HepG2 (cell line): Measurements from ENCODE around the gene CAMTA2. TPM values are rescaled to one million over a fixed set of nuclear protein-coding genes. Genes with fewer than 3 reads are reported as not detected.

ENCODE experiments used
- ADNP ChIP-seq: sonication (generic); formaldehyde crosslinking; IDR thresholded peaks from 2 replicates; pipeline ENCODE4 v1.4.0; 2020; ENCODE audit warnings: missing genetic modification reagents
- ARNT ChIP-seq: fragments of 450-650 bp; IDR thresholded peaks from 2 replicates; pipeline ENCODE4 v1.6.1; 2017
- BRD4 ChIP-seq: sonication (generic); formaldehyde crosslinking; IDR thresholded peaks from 2 replicates; pipeline ENCODE4 v1.4.0; 2020; ENCODE audit warnings: missing genetic modification reagents
- CENPBD1 ChIP-seq: sonication (generic); formaldehyde crosslinking; IDR thresholded peaks from 2 replicates; pipeline ENCODE4 v1.8.0; 2022; ENCODE audit warnings: missing genetic modification reagents, low read depth, mild to moderate bottlenecking, borderline replicate concordance
- CENPX ChIP-seq: sonication (generic); formaldehyde crosslinking; IDR thresholded peaks from 2 replicates; pipeline ENCODE4 v1.9.0; 2021; ENCODE audit warnings: mild to moderate bottlenecking, missing genetic modification reagents, moderate library complexity
- ESRRA ChIP-seq: sonication (generic); formaldehyde crosslinking; IDR thresholded peaks from 2 replicates; pipeline ENCODE4 v1.5.1; 2020; ENCODE audit warnings: mild to moderate bottlenecking, low read depth, missing genetic modification reagents
- FOXM1 ChIP-seq: sonication (generic); formaldehyde crosslinking; IDR thresholded peaks from 2 replicates; pipeline ENCODE4 v1.5.0; 2020; ENCODE audit warnings: missing genetic modification reagents
- GZF1 ChIP-seq: sonication (generic); formaldehyde crosslinking; IDR thresholded peaks from 2 replicates; pipeline ENCODE4 v1.5.1; 2020; ENCODE audit warnings: mild to moderate bottlenecking, missing genetic modification reagents
- HMGXB4 ChIP-seq, 2 experiments: sonication (generic) in 1 of 2; formaldehyde crosslinking in 1 of 2; IDR thresholded peaks; 2 replicates each; pipeline versions ENCODE4 v1.4.0 to v1.6.1; 2018 to 2020; ENCODE audit warnings: missing genetic modification reagents in 2 of 2, borderline replicate concordance in 1 of 2, low read depth in 1 of 2, mild to moderate bottlenecking in 1 of 2, missing biosample characterization in 1 of 2
- HNF4A ChIP-seq: sonication (generic); formaldehyde crosslinking; IDR thresholded peaks from 2 replicates; pipeline ENCODE4 v1.4.0; 2020; ENCODE audit warnings: missing genetic modification reagents
- HNF4G ChIP-seq, 2 experiments: sonication (generic) in 1 of 2; formaldehyde crosslinking in 1 of 2; IDR thresholded peaks; 2 replicates each; pipeline versions ENCODE4 v1.4.0 to v1.6.1; 2011 to 2020; ENCODE audit warnings: borderline replicate concordance in 2 of 2, low read depth in 2 of 2, mild to moderate bottlenecking in 2 of 2, low read length in 1 of 2, missing genetic modification reagents in 1 of 2, moderate library complexity in 1 of 2
- HNRNPLL ChIP-seq: fragments of 200-400 bp; formaldehyde crosslinking; IDR thresholded peaks from 2 replicates; pipeline ENCODE4 v1.6.1; 2017; ENCODE audit warnings: mild to moderate bottlenecking, low read depth, low read length; ENCODE audit not compliant: poor library complexity, severe bottlenecking
- MED13 ChIP-seq: sonication (generic); formaldehyde crosslinking; IDR thresholded peaks from 2 replicates; pipeline ENCODE4 v1.5.0; 2020; ENCODE audit warnings: missing genetic modification reagents
- MEF2D ChIP-seq: sonication (generic); formaldehyde crosslinking; IDR thresholded peaks from 2 replicates; pipeline ENCODE4 v1.5.1; 2020; ENCODE audit warnings: mild to moderate bottlenecking, missing genetic modification reagents
- PAWR ChIP-seq: sonication (generic); formaldehyde crosslinking; IDR thresholded peaks from 2 replicates; pipeline ENCODE4 v1.4.0; 2020; ENCODE audit warnings: missing genetic modification reagents, mild to moderate bottlenecking, borderline replicate concordance
- SAP130 ChIP-seq: IDR thresholded peaks from 2 replicates; pipeline ENCODE4 v1.6.1; 2016; ENCODE audit warnings: low read depth
- SMARCE1 ChIP-seq: fragments of 450-650 bp; IDR thresholded peaks from 2 replicates; pipeline ENCODE4 v1.6.1; 2017; ENCODE audit warnings: borderline replicate concordance
- TGIF2 ChIP-seq: IDR thresholded peaks from 2 replicates; pipeline ENCODE4 v1.6.1; 2016; ENCODE audit warnings: control low read depth, missing compliant biosample characterization
- USF2 ChIP-seq, 2 experiments: sonication (generic) in 1 of 2; formaldehyde crosslinking in 1 of 2; IDR thresholded peaks; 2 replicates each; pipeline versions ENCODE4 v1.5.1 to v1.6.1; 2011 to 2020; ENCODE audit warnings: borderline replicate concordance in 1 of 2, low read depth in 1 of 2, low read length in 1 of 2, mild to moderate bottlenecking in 1 of 2, missing genetic modification reagents in 1 of 2, moderate library complexity in 1 of 2
- ZFP36 ChIP-seq: fragments of 150-350 bp; IDR thresholded peaks from 2 replicates; pipeline ENCODE4 v1.6.1; 2018; ENCODE audit warnings: borderline replicate concordance, low read length, low read depth; ENCODE audit not compliant: partially characterized antibody
- ZNF124 ChIP-seq: sonication (generic); formaldehyde crosslinking; IDR thresholded peaks from 2 replicates; pipeline ENCODE4 v1.4.0; 2020; ENCODE audit warnings: missing genetic modification reagents
- ZNF205 ChIP-seq: IDR thresholded peaks from 2 replicates; pipeline ENCODE4 v1.6.1; 2018; ENCODE audit warnings: missing biosample characterization, missing genetic modification reagents
- ZNF33A ChIP-seq: sonication (generic); formaldehyde crosslinking; IDR thresholded peaks from 2 replicates; pipeline ENCODE4 v1.5.1; 2020; ENCODE audit warnings: missing genetic modification reagents, mild to moderate bottlenecking, moderate library complexity, borderline replicate concordance
- ZNF557 ChIP-seq: sonication (generic); formaldehyde crosslinking; IDR thresholded peaks from 2 replicates; pipeline ENCODE4 v1.4.0; 2020; ENCODE audit warnings: missing genetic modification reagents
- ZNF652 ChIP-seq: IDR thresholded peaks from 2 replicates; pipeline ENCODE4 v1.6.1; 2016; ENCODE audit warnings: low read depth, borderline replicate concordance
- ZNF674 ChIP-seq: sonication (generic); formaldehyde crosslinking; IDR thresholded peaks from 2 replicates; pipeline ENCODE4 v1.5.0; 2020; ENCODE audit warnings: low read depth, mild to moderate bottlenecking, missing genetic modification reagents
- polyA plus RNA-seq, 8 experiments: library from polyadenylated mRNA; depleted of rRNA in 3 of 8; stranded (reverse) in 7 of 8; unstranded in 1 of 8; fragments of >200 nt; fragmentation: Illumina TruSeq in 4 of 8; extraction: Trizol in 4 of 8; gene quantifications; 2 replicates each; pipeline versions ENCODE4 v1.2.1 to v1.2.3, GENCODE V29; 2011 to 2016; ENCODE audit warnings: low read depth in 4 of 8, missing spikeins in 1 of 8, mixed read lengths in 1 of 8; ENCODE audit not compliant: insufficient read depth in 1 of 8
- total RNA-seq, 5 experiments: library from RNA; depleted of rRNA; stranded (reverse); fragments of >200 nt; fragmentation: Illumina TruSeq; extraction: Trizol; gene quantifications; 2 replicates each; pipeline ENCODE4 v1.2.3, GENCODE V29; 2016; ENCODE audit warnings: low read depth in 1 of 5

CAMTA2 gene
- total and polyA plus RNA-seq, 2 of the 13 experiments (the other 11 are each of a cell fraction or from before 2014, with no cell fraction given) = 4.1 to 7.1 TPM

- peak; percentile 86 for TF ChIP-seq HNRNPLL
- no peak for TF ChIP-seq CENPX (CRISPR knock-in tag)
- no peak for TF ChIP-seq ZNF674 (CRISPR knock-in tag)
- peak; percentile 62 for TF ChIP-seq SAP130 (CRISPR knock-in tag)
- no peak for TF ChIP-seq TGIF2 (CRISPR knock-in tag)
- no peak for TF ChIP-seq GZF1
- no peak for TF ChIP-seq ZFP36
- no peak for TF ChIP-seq HNF4G (IDR thresholded peaks at IDR 0.05; ENCODE audit: borderline replicate concordance, low read depth, low read length)
- peak; percentile 35; the same call in 1 of the 2 replicates for TF ChIP-seq HNF4G (CRISPR knock-in tag; IDR thresholded peaks at IDR 0.05; ENCODE audit: borderline replicate concordance, low read depth)
- TF ChIP-seq ESRRA (CRISPR knock-in tag) = peak; percentile 87
- no peak for TF ChIP-seq HNF4A (CRISPR knock-in tag)
- no peak for TF ChIP-seq FOXM1 (CRISPR knock-in tag)
- no peak for TF ChIP-seq ZNF124 (CRISPR knock-in tag)
- peak; percentile 19 to 45; a peak in 1 of 4 replicates for TF ChIP-seq HMGXB4 (CRISPR knock-in tag; IDR thresholded peaks at IDR 0.05; ENCODE audit: borderline replicate concordance in 1 of 2, low read depth in 1 of 2)
- TF ChIP-seq PAWR (CRISPR knock-in tag) = no peak
- no peak for TF ChIP-seq ZNF557
- TF ChIP-seq ZNF652 = no peak
- TF ChIP-seq ZNF205 (CRISPR knock-in tag) = no peak
- peak; percentile 71; the same call in 1 of the 2 replicates for TF ChIP-seq MED13 (CRISPR knock-in tag)
- TF ChIP-seq MEF2D (CRISPR knock-in tag) = no peak; the same call in 1 of the 2 replicates
- no peak for TF ChIP-seq SMARCE1
- no peak for TF ChIP-seq ADNP (CRISPR knock-in tag)
- TF ChIP-seq ARNT = no peak
- no peak for TF ChIP-seq USF2 (IDR thresholded peaks at IDR 0.05; ENCODE audit: low read depth, low read length)
- TF ChIP-seq USF2 (CRISPR knock-in tag; IDR thresholded peaks at IDR 0.05; ENCODE audit: borderline replicate concordance) = no peak
- TF ChIP-seq CENPBD1 (CRISPR knock-in tag) = no peak
- peak; percentile 59; the same call in 1 of the 2 replicates for TF ChIP-seq BRD4 (CRISPR knock-in tag)
- TF ChIP-seq ZNF33A (CRISPR knock-in tag) = no peak
Observed at GRCh38 chr17:4939796-4940554, 47.5 kb downstream of the CAMTA2 start, which contains the start of the genes RNF167 and SLC25A11 (continued).
